Liver (tissue), 3 donors: ENCODE measurements around the gene KCNMA1.

Experiments used
- ATF3 ChIP-seq: IDR thresholded peaks from 2 replicates; pipeline ENCODE4 v1.6.1; 2016; ENCODE audit warnings: antibody characterized with exemption
- CTCF ChIP-seq: fragments of 150-350 bp; IDR thresholded peaks from 2 replicates; pipeline ENCODE4 v1.5.1; 2017; ENCODE audit warnings: improper control_type of control experiment, low read depth, low read length; ENCODE audit not compliant: missing input control
- FOXA1 ChIP-seq: IDR thresholded peaks from 2 replicates; pipeline ENCODE4 v1.6.1; 2016; ENCODE audit warnings: antibody characterized with exemption
- GABPA ChIP-seq, 2 donors: IDR thresholded peaks in 1 of 2; conservative IDR thresholded peaks in 1 of 2; 2 replicates each; pipeline ENCODE4 v1.6.1; 2016; ENCODE audit warnings: antibody characterized with exemption in 2 of 2, mild to moderate bottlenecking in 1 of 2, moderate library complexity in 1 of 2
- HNF4A ChIP-seq, 2 donors: conservative IDR thresholded peaks; 2 replicates each; pipeline ENCODE4 v1.6.1; 2016; ENCODE audit warnings: antibody characterized with exemption in 2 of 2, mild to moderate bottlenecking in 2 of 2
- MAX ChIP-seq: IDR thresholded peaks from 2 replicates; pipeline ENCODE4 v1.6.1; 2016; ENCODE audit warnings: antibody characterized with exemption
- REST ChIP-seq: IDR thresholded peaks from 2 replicates; pipeline ENCODE4 v1.6.1; 2016; ENCODE audit warnings: antibody characterized with exemption, mild to moderate bottlenecking
- RXRA ChIP-seq, 2 donors: IDR thresholded peaks; 2 replicates each; pipeline ENCODE4 v1.6.1; 2017 to 2018; ENCODE audit warnings: antibody characterized with exemption in 2 of 2, mild to moderate bottlenecking in 1 of 2
- SP1 ChIP-seq: IDR thresholded peaks from 2 replicates; pipeline ENCODE4 v1.6.1; 2018; ENCODE audit warnings: antibody characterized with exemption, mild to moderate bottlenecking
- TAF1 ChIP-seq: conservative IDR thresholded peaks from 2 replicates; pipeline ENCODE4 v1.6.1; 2016; ENCODE audit warnings: antibody characterized with exemption, mild to moderate bottlenecking
- ZBTB33 ChIP-seq: IDR thresholded peaks from 2 replicates; pipeline ENCODE4 v1.6.1; 2016; ENCODE audit warnings: antibody characterized with exemption
- donor health status: healthy.
- donor health status: healthy.

- TF ChIP-seq ATF3: no peak
- TF ChIP-seq CTCF: no peak
- TF ChIP-seq SP1: no peak
- TF ChIP-seq RXRA (IDR thresholded peaks at IDR 0.05): no peak
- TF ChIP-seq MAX: no peak
- no peak for TF ChIP-seq TAF1
- TF ChIP-seq HNF4A (conservative IDR thresholded peaks at IDR 0.05): no peak
- no peak for TF ChIP-seq REST
- TF ChIP-seq FOXA1: no peak
- TF ChIP-seq ZBTB33: no peak
- TF ChIP-seq GABPA (IDR thresholded peaks at IDR 0.05 in 1 of 2, conservative IDR thresholded peaks at IDR 0.05 in 1 of 2): no peak
Observed at GRCh38 chr10:76882796-76883195, 754.8 kb downstream of the KCNMA1 start.
